Pancreas (tissue), 10 donors: Measurements from ENCODE around the gene BEND6. TPM values are rescaled to one million over a fixed set of nuclear protein-coding genes. Genes with fewer than 3 reads are reported as not detected.
"Not testable (repeated sequence)": the region's sequence is repeated elsewhere in the genome, so short reads cannot be mapped to it uniquely, and the experiment has no call there.

Source experiments
- ATAC-seq, 4 donors: fragments of 200-7000 bp; cut with Tn5 transposase; one replicate each; pipeline versions ENCODE4 v1.8.0 to v1.9.1; 2020; ENCODE audit warnings: mild to moderate bottlenecking in 4 of 4, moderate library complexity in 4 of 4
- DNase-seq, 6 donors: peaks; one replicate each; pipeline ENCODE4 v3.0.0-alpha.2; 2020
- FAIRE-seq: peaks from 2 replicates; lab custom pipeline; 2012; peaks lifted over from hg19 to GRCh38; lab: Jason Lieb, UNC
- H3K27ac ChIP-seq, 4 donors: fragments of 200-600 bp; sonication (generic); 1 replicate in 3 of 4; 2 replicates in 1 of 4; pipeline versions ENCODE4 v1.5.0 to v1.8.0; 2020
- H3K27me3 ChIP-seq, 4 donors: fragments of 200-600 bp; one replicate each; pipeline ENCODE4 v1.8.0; 2021
- H3K36me3 ChIP-seq, 3 donors: fragments of 200-600 bp; sonication (generic) in 1 of 3; one replicate each; pipeline versions ENCODE4 v1.5.0 to v1.8.0; 2020 to 2021
- H3K4me1 ChIP-seq, 3 donors: fragments of 200-600 bp; one replicate each; pipeline ENCODE4 v1.8.0; 2021
- H3K4me3 ChIP-seq, 4 donors: fragments of 200-600 bp; sonication (generic) in 2 of 4; one replicate each; pipeline versions ENCODE4 v1.5.0 to v1.8.0; 2020 to 2021
- H3K9me3 ChIP-seq, 4 donors: fragments of 200-600 bp; one replicate each; pipeline ENCODE4 v1.8.0; 2021
- CTCF ChIP-seq, 4 donors: fragments of 200-600 bp; sonication (generic) in 3 of 4; IDR thresholded peaks; one replicate each; pipeline versions ENCODE4 v1.5.0 to v1.8.0; 2021; ENCODE audit warnings: antibody characterized with exemption in 4 of 4
- WGBS, 2 donors: extraction: QIAGEN DNeasy Blood & Tissue Kit; methylation state at CpG; one replicate each; pipeline ENCODE4 v1.1.7; 2013; 5-methylcytosine and 5-hydroxymethylcytosine counted together
- intact Hi-C, 3 donors: fragments of 100-400 bp; cut with DNase I; formaldehyde crosslinking; loops; one replicate each; pipeline versions ENCODE4 v1.11.1 to v1.14.2; 2022
- polyA plus RNA-seq, 2 donors: library from polyadenylated mRNA; stranded (reverse); fragments of 200-250 nt; gene quantifications; one replicate each; pipeline ENCODE4 v1.2.3, GENCODE V29; 2013
- total RNA-seq, 6 donors: library from RNA; stranded (reverse); fragmentation: NEBNext Ultra II Directional in 4 of 6; extraction: Animal tissue kit (Norgen Biotek cat#: 25700) in 4 of 6; gene quantifications; one replicate each; pipeline versions ENCODE4 v1.2.1 to v1.2.4, GENCODE V29; 2021 to 2023
- donor health status: healthy with polysubstance abuse.
- donor health status: DM: no; HTN: no; CAD: no; lungs with moderate emphysema.
- donor health status: DM: no; HTN: no; CAD: no.
- donor health status: control.
- donor health status: control.
- donor health status: Bipolar disorder and iron deficiency.
- donor health status: DM: yes; HTN: yes; CAD: no.
- donor health status: DM: no; HTN: no; CAD: no.
- donor health status: DM: no; HTN: no; CAD: no.
- donor health status: DM: yes; HTN: yes; CAD: no.

Gene BEND6
- total and polyA plus RNA-seq, 8 donors, result 0.06 to 0.94 (median 0.47) TPM; not detected in 2

- no peaks in the 10 kb centered on the region for H3K9me3 ChIP-seq
- no peak for TF ChIP-seq CTCF (IDR thresholded peaks at IDR 0.05)
- DNase-seq, result no peak
- no peaks in the 10 kb centered on the region for H3K27me3 ChIP-seq
- no peak overlapping the region for H3K4me3 ChIP-seq
- no peaks in the 10 kb centered on the region for H3K36me3 ChIP-seq
- no peak overlapping the region for H3K27ac ChIP-seq
- intact Hi-C loops, result no loop called here
- no peak for FAIRE-seq
- no peaks in the 10 kb centered on the region for H3K4me1 ChIP-seq
- 8 to 9% methylated on average over 3 of the region's 3 CpGs for WGBS, 2 donors
- ATAC-seq, result no peak
Observed at GRCh38 chr6:57035549-57035948, 80.6 kb downstream of the BEND6 start.

- no peaks in the 10 kb centered on the region for H3K36me3 ChIP-seq
- FAIRE-seq (no peak), DNase-seq (no peak), ATAC-seq (no peak)
- H3K4me3 ChIP-seq, result no peak overlapping the region
- no peaks in the 10 kb centered on the region for H3K9me3 ChIP-seq
- intact Hi-C loops, result no loop called here
- peaks cover 0 to 2% (median 0%) of the 10 kb centered on the region in 4 donors for H3K27me3 ChIP-seq
- TF ChIP-seq CTCF (IDR thresholded peaks at IDR 0.05), result no peak
- H3K4me1 ChIP-seq, result no peaks in the 10 kb centered on the region
- no peak overlapping the region for H3K27ac ChIP-seq
- WGBS, 2 donors, result 77 to 78% methylated on average over 2 of the region's 2 CpGs
Observed at GRCh38 chr6:57038906-57039305, 84.0 kb downstream of the BEND6 start.

GRCh38 chr6:57040011-57040410 lies 85.1 kb downstream of the BEND6 start:
- Histone ChIP-seq H3K4me1 (no peaks in the 10 kb centered on the region), H3K27me3 (peaks cover 0 to 2% (median 0%) of the 10 kb centered on the region in 4 donors), H3K4me3 (no peak overlapping the region), H3K9me3 (no peaks in the 10 kb centered on the region), H3K27ac (no peak overlapping the region), H3K36me3 (no peaks in the 10 kb centered on the region)
- DNase-seq, result no peak
- FAIRE-seq, result no peak
- WGBS, 2 donors, result 74 to 75% methylated on average over 5 of the region's 5 CpGs
- no peak for ATAC-seq
- TF ChIP-seq CTCF (IDR thresholded peaks at IDR 0.05), result no peak
- intact Hi-C loops, result no loop called here

- H3K36me3 ChIP-seq, H3K4me3 ChIP-seq, H3K27ac ChIP-seq, FAIRE-seq, H3K9me3 ChIP-seq, H3K27me3 ChIP-seq, ATAC-seq, DNase-seq, H3K4me1 ChIP-seq, intact Hi-C loops: not testable (repeated sequence)
- 63 to 67% methylated on average over 1 of the region's 1 CpG for WGBS, 2 donors
Observed at GRCh38 chr6:57044061-57044460, 89.2 kb downstream of the BEND6 start.

- TF ChIP-seq CTCF (IDR thresholded peaks at IDR 0.05), result no peak
- FAIRE-seq (no peak), ATAC-seq (no peak), DNase-seq (no peak)
- Histone ChIP-seq H3K27me3 (peaks cover 0 to 2% (median 0%) of the 10 kb centered on the region in 4 donors), H3K4me1 (peaks cover 0 to 5% (median 0%) of the 10 kb centered on the region in 3 donors), H3K4me3 (no peak overlapping the region), H3K36me3 (no peaks in the 10 kb centered on the region), H3K9me3 (no peaks in the 10 kb centered on the region), H3K27ac (no peak overlapping the region)
- intact Hi-C loops, result no loop called here
- 87 to 96% methylated on average over 2 of the region's 2 CpGs for WGBS, 2 donors
Observed at GRCh38 chr6:57044568-57044967, 89.7 kb downstream of the BEND6 start.

GRCh38 chr6:57046332-57047256 lies 91.7 kb downstream of the BEND6 start, which contains the start of gene KIAA1586:
KIAA1586 (plus strand) TSS chr6:57046693; CDS start chr6:57046756, 63 bp downstream.
- H3K9me3 ChIP-seq, intact Hi-C loops, FAIRE-seq, H3K27me3 ChIP-seq, H3K36me3 ChIP-seq, H3K4me1 ChIP-seq: not testable (repeated sequence)
- Histone ChIP-seq H3K4me3 (peak within 1 kb of the TSS; percentile 26 to 59 (median 40)), H3K27ac (peak within 1 kb of the TSS in 2 of 4 donors; percentile 48 to 50)
- 0% methylated on average over 40 to 47 of the region's 78 CpGs for WGBS, 2 donors
- ATAC-seq (peak; percentile 94 to 99 (median 98)), DNase-seq (peak; percentile 79 to 91 (median 83))

GRCh38 chr6:57047257-57047585 lies 92.3 kb downstream of the BEND6 start:
- DNase-seq, FAIRE-seq, H3K27ac ChIP-seq, H3K36me3 ChIP-seq, H3K27me3 ChIP-seq, H3K4me1 ChIP-seq, H3K4me3 ChIP-seq, intact Hi-C loops, H3K9me3 ChIP-seq: not testable (repeated sequence)
- WGBS, 2 donors, result no CpG with 5 or more reads among the region's 5 CpGs
- ATAC-seq, result peak in 1 of 4 donors; percentile 3

GRCh38 chr6:57047859-57048258 lies 93.0 kb downstream of the BEND6 start:
- WGBS, 2 donors, result 96 to 98% methylated on average over 5 to 6 of the region's 6 CpGs
- H3K27me3 ChIP-seq, H3K9me3 ChIP-seq, H3K36me3 ChIP-seq, ATAC-seq, H3K4me3 ChIP-seq, H3K27ac ChIP-seq, FAIRE-seq, DNase-seq, intact Hi-C loops, H3K4me1 ChIP-seq: not testable (repeated sequence)
